Measurements from ENCODE around the gene NR5A1. TPM values are rescaled to one million over a fixed set of nuclear protein-coding genes. Genes with fewer than 3 reads are reported as not detected.

NR5A1 gene
- total RNA-seq, 1 donor from 2014 or later: not detected

DNA sequence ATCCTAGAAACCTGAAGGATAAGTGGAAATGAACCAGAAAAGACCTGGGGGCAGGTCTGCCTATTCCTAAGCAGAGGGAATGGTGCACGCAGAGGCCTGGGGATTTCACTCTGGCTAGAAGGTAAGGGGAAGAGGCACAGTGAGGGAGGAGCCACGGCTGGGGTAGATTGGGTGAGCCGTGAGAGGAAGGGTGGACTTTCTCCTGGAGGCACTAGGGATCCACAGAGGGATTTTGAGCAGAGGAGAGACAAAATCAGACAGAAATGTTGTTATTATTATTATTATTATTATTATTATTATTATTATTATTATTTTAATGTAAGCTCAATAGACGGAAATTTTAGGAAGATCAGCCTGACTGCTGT, 59.9 kb downstream of the NR5A1 start:
- Histone ChIP-seq H3K4me3 (ENCODE audit: low read depth, low read length) (no peak overlapping the region), H3K27me3 (ENCODE audit: control insufficient read depth, insufficient read depth, low read length) (no peaks in the 10 kb centered on the region), H3K36me3 (ENCODE audit: control insufficient read depth, insufficient read depth, low read length) (no peaks in the 10 kb centered on the region)
- DNase-seq (ENCODE audit: low read depth) (no peak), FAIRE-seq (no peak)
- TF ChIP-seq CTCF (IDR thresholded peaks at IDR 0.05; ENCODE audit: insufficient read depth, low read length, severe bottlenecking): no peak

GRCh38 chr9:124444166-124444565, 63.0 kb downstream of the NR5A1 start:
- no peak for FAIRE-seq
- DNase-seq (ENCODE audit: low read depth): peak; percentile 92
- Histone ChIP-seq H3K27me3 (ENCODE audit: control insufficient read depth, insufficient read depth, low read length) (no peaks in the 10 kb centered on the region), H3K4me3 (ENCODE audit: low read depth, low read length) (no peak overlapping the region), H3K36me3 (ENCODE audit: control insufficient read depth, insufficient read depth, low read length) (no peaks in the 10 kb centered on the region)
- no peak for TF ChIP-seq CTCF (IDR thresholded peaks at IDR 0.05; ENCODE audit: insufficient read depth, low read length, severe bottlenecking)

DNA sequence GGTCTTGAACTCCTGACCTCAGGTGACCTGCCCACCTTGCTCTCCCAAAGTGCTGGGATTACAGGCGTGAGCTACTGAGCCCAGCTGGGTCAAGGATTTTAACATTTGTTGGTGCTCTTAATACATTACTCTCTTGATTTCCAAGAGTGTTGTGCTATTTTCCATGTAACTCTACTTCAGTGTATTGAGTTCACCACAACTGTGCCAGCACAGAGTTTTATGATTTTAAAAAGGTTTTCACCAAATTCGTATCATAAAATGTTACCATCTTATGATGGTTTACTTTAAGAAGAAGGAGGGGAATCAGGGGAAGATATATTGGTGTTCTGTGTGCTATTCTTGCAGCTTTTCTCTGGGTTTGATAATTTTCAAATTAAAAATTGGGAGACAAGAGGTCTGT, 63.6 kb downstream of the NR5A1 start:
- DNase-seq (ENCODE audit: low read depth): no peak
- no peak overlapping the region for H3K4me3 ChIP-seq (ENCODE audit: low read depth, low read length)
- no peak for TF ChIP-seq CTCF (IDR thresholded peaks at IDR 0.05; ENCODE audit: insufficient read depth, low read length, severe bottlenecking)
- H3K27me3 ChIP-seq (ENCODE audit: control insufficient read depth, insufficient read depth, low read length): no peaks in the 10 kb centered on the region
- no peaks in the 10 kb centered on the region for H3K36me3 ChIP-seq (ENCODE audit: control insufficient read depth, insufficient read depth, low read length)
- no peak for FAIRE-seq

DNA sequence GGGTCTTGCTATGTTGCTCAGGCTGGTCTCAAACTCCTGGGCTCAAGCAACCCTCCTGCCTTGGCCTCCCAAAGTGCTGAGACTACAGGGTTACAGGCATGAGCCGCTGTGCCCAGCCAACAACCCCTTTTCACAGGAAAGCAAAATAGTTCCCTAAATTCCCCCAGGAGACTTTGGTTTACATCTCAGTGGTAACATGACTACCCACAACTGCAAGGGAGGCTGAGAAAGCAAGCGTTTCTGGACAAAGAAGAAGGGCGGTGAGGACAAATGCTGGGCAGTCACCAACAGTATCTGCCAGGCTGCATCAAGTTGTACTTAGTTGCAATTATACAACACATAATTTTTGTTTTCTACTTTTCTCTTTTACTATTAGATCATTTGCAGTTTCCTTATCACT, 64.4 kb downstream of the NR5A1 start:
- no peaks in the 10 kb centered on the region for H3K36me3 ChIP-seq (ENCODE audit: control insufficient read depth, insufficient read depth, low read length)
- TF ChIP-seq CTCF (IDR thresholded peaks at IDR 0.05; ENCODE audit: insufficient read depth, low read length, severe bottlenecking): no peak
- H3K27me3 ChIP-seq (ENCODE audit: control insufficient read depth, insufficient read depth, low read length): no peaks in the 10 kb centered on the region
- FAIRE-seq (no peak), DNase-seq (ENCODE audit: low read depth) (no peak)
- no peak overlapping the region for H3K4me3 ChIP-seq (ENCODE audit: low read depth, low read length)

DNA sequence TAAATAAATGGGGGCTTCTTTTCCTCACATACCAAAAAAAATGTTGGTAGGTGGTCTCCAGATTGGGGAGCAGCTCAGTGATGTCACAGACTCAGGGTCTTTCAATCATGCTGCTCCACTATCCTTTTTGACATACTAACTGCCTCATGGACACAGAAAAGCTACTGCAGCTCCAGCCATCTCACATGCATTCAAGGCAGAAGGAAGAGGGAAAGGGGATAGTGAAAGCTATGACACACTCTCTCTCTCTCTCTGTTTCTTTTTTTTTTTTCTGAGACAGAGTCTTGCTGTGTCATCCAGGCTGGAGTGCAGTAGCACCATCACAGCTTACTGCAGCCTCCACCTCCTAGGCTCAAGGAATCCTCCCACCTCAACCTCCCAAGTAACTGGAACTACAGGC, 64.8 kb downstream of the NR5A1 start:
- FAIRE-seq (no peak), DNase-seq (ENCODE audit: low read depth) (no peak)
- no peak for TF ChIP-seq CTCF (IDR thresholded peaks at IDR 0.05; ENCODE audit: insufficient read depth, low read length, severe bottlenecking)
- no peaks in the 10 kb centered on the region for H3K36me3 ChIP-seq (ENCODE audit: control insufficient read depth, insufficient read depth, low read length)
- H3K4me3 ChIP-seq (ENCODE audit: low read depth, low read length): no peak overlapping the region
- no peaks in the 10 kb centered on the region for H3K27me3 ChIP-seq (ENCODE audit: control insufficient read depth, insufficient read depth, low read length)

- no peak for TF ChIP-seq CTCF (IDR thresholded peaks at IDR 0.05; ENCODE audit: insufficient read depth, low read length, severe bottlenecking)
- no peak for DNase-seq (ENCODE audit: low read depth)
Measured at GRCh38 chr9:124441291-124441690, 65.9 kb downstream of the NR5A1 start.

More at GRCh38 chr9:124441291-124441690, 65.9 kb downstream of the NR5A1 start:
- no peak for FAIRE-seq
- Histone ChIP-seq H3K36me3 (ENCODE audit: control insufficient read depth, insufficient read depth, low read length) (no peaks in the 10 kb centered on the region), H3K4me3 (ENCODE audit: low read depth, low read length) (no peak overlapping the region), H3K27me3 (ENCODE audit: control insufficient read depth, insufficient read depth, low read length) (no peaks in the 10 kb centered on the region)
